Measurements from ENCODE around the gene BBS9.

DNA sequence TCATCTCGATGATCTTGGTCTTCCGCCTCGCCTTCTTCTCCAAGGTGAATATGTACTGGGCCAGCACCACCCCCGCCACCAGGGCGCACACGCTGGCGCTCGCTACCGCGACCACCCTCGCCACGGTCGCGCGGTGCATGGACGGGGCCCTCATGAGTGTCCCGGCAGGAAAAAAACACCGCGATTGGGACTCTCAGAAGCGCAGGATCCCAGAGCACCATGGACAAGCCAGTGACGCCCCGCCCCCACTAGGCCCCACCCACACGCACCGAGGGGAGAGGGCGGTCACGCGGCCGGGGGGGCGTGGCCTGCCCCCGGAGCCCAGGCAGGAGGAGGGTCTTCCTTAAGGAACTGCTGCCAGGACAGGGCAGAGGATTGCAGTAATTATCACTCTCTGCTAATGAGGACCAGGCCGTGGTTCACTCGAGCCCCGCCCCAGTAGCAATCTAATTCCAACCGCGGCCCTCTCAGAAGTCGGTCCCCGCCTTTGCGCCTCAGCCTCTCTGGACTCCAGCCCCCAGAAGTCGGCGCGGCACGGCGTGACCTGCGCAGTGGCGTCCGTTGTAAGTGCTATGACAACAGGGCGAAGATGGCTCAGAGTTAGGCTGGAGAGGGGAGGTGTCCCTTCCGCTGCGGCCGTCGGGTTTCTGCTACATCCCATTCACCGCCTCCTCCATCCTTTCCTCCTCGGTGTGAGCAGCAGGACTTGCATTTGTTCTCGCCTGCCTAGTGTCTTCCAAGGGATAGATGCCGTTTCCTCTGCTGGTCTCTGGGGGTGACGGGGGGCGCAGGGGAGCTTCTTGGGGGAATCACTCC, at the start of gene BBS9:
- TF ChIP-seq, protein P1, sequence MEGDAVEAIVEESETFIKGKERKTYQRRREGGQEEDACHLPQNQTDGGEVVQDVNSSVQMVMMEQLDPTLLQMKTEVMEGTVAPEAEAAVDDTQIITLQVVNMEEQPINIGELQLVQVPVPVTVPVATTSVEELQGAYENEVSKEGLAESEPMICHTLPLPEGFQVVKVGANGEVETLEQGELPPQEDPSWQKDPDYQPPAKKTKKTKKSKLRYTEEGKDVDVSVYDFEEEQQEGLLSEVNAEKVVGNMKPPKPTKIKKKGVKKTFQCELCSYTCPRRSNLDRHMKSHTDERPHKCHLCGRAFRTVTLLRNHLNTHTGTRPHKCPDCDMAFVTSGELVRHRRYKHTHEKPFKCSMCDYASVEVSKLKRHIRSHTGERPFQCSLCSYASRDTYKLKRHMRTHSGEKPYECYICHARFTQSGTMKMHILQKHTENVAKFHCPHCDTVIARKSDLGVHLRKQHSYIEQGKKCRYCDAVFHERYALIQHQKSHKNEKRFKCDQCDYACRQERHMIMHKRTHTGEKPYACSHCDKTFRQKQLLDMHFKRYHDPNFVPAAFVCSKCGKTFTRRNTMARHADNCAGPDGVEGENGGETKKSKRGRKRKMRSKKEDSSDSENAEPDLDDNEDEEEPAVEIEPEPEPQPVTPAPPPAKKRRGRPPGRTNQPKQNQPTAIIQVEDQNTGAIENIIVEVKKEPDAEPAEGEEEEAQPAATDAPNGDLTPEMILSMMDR (IDR thresholded peaks at IDR 0.05; ENCODE audit: low read depth, low read length), result no peak
- TF ChIP-seq EZH2phosphoT487 (IDR thresholded peaks at IDR 0.05; ENCODE audit: low read depth), result no peak

Data from OCI-LY3 (cell line).